Vagina (tissue), 2 donors: ENCODE data around the gene NCOR1.

Experiments used
- CTCF ChIP-seq, 3 experiments: fragments of 450-650 bp in 2 of 3; fragments of 200-600 bp in 1 of 3; sonication (generic) in 1 of 3; IDR thresholded peaks; one replicate each; pipeline ENCODE4 v1.5.1; 2017 to 2019; ENCODE audit warnings: antibody characterized with exemption in 3 of 3, mild to moderate bottlenecking in 2 of 3, moderate library complexity in 2 of 3
- POLR2A ChIP-seq, 2 donors: fragments of 450-650 bp; IDR thresholded peaks; one replicate each; pipeline ENCODE4 v1.6.1; 2017; ENCODE audit warnings: antibody characterized with exemption in 2 of 2, mild to moderate bottlenecking in 2 of 2, moderate library complexity in 2 of 2
- POLR2AphosphoS5 ChIP-seq, 2 donors: sonication (generic); formaldehyde crosslinking; IDR thresholded peaks; one replicate each; pipeline ENCODE4 v1.9.0; 2017; ENCODE audit warnings: antibody characterized with exemption in 2 of 2, mild to moderate bottlenecking in 2 of 2, low read depth in 1 of 2; ENCODE audit not compliant: insufficient read depth in 1 of 2

- no peak for TF ChIP-seq POLR2AphosphoS5 (IDR thresholded peaks at IDR 0.05; ENCODE audit: insufficient read depth in 1 of 2, low read depth in 1 of 2)
- no peak for TF ChIP-seq CTCF (IDR thresholded peaks at IDR 0.05)
- no peak for TF ChIP-seq POLR2A (IDR thresholded peaks at IDR 0.05)
Observed at GRCh38 chr17:16243801-16244567, 28.6 kb upstream of the NCOR1 start.
